HG03175 (cell line): Measurements from ENCODE around the gene HCFC2.
"Not testable (repeated sequence)": the region's sequence is repeated elsewhere in the genome, so short reads cannot be mapped to it uniquely, and the experiment has no call there.

Experiments used
- ATAC-seq: cut with Tn5 transposase; IDR thresholded peaks from one replicate; pipeline ENCODE4 v1.9.1; 2021; ENCODE audit warnings: mild to moderate bottlenecking, moderate library complexity; ENCODE audit not compliant: unreplicated experiment

Gene HCFC2

DNA sequence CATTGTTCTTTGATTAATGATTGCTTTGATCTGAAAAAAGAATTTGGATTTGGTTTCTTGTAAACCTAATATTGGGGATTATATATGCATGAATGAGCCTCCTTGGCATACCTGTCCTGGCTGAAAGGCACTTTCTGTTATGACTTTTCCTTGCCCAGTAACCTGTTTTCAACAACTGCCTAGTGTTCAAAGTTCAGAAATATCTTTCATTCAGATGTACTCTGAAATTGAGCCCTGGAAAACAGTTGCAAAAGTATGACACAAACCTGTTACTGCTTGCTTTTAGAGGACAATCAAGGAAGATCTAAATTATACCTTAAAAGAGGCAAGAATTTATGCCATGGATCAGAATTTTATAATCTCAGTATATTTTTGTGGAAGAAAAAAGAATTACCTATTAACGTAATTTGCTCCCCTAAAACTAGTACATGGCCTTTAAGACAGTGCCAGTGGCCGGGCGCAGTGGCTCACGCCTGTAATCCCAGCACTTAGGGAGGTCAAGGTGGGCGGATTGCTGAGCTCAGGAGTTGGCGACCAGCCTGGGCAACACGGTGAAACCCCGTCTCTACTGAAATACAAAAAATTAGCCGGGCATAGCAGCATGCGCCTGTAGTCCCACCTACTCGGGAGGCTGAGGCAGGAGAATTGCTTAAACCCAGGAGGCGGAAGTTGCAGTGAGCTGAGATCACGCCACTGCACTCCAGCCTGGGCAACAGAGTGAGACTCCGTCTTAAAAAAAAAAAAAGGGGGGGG lies 50.7 kb downstream of the HCFC2 start:
- not testable (repeated sequence) for ATAC-seq

DNA sequence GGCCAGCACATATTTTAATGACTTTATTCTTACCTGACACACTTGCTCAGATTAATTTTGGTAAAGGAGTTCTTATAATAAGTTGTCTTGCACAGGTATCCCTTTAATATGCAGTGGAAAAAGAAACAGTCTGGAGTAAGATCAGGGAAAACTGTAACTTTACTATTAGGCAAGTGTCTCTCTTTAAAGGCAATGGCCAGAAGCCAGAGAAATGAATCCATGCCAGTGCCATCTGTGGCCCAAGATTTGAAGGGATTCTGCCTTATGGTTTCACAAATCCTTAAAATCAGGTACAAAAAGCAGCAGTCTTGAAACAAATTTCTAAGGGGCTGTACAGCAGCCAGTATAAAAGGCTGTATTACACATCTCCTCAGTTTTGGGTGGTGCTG lies 51.2 kb downstream of the HCFC2 start:
- no peak for ATAC-seq

DNA sequence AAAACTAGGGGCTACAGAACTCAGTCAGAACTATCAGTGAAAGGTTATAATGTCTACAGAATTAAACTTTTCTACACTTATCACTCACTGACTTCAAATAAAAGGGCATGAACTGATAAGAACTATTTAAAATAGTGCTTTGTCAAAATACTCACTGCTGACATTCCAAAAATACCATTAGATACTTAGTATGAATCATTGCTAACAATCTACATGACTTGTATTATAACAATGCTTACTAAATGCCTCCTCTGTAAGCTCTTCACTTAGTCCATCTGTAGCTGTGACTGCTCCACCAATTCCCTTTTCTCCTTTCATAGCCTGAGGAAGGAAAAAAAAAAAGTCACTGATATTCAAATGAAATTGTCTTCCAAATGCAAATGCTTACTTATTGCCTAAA lies 56.7 kb downstream of the HCFC2 start:
- no peak for ATAC-seq

DNA sequence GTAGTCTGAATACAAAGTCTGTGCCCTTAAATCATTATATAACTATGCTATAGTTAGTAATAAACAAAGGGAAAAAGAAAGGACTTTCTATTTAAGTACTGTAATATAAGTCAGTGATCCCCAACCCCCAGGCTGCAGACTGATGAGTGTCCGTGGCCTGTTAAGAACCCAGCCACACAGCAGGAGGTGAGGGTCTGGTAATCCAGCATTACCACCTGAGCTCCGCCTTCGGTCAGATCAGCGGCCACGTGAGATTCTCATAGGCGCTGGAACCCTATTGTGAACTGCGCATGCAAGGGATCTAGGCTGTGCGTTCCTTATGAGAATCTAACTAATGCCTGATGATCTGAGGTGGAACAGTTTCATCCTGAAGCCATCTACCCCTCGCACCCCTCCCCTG lies 58.0 kb downstream of the HCFC2 start:
- ATAC-seq, result no peak

DNA sequence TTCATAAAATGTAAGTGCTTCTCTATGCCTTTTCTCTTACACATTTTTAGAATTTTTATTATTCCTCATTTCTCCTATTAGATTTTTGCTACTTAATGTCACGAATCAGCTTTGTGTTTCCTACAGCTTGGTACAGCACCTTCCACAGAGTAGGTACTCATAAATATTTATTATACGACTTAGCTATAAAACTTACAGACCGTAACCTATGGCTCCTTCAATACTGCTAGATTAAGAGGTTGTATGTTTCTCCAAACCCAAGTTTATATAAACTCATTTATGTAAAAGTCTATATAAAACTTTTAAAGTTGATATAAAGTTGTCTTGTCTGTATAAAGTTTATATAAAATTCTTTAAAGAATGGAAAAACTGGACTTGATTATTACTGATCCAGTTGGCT lies 62.2 kb downstream of the HCFC2 start:
- ATAC-seq, result no peak

DNA sequence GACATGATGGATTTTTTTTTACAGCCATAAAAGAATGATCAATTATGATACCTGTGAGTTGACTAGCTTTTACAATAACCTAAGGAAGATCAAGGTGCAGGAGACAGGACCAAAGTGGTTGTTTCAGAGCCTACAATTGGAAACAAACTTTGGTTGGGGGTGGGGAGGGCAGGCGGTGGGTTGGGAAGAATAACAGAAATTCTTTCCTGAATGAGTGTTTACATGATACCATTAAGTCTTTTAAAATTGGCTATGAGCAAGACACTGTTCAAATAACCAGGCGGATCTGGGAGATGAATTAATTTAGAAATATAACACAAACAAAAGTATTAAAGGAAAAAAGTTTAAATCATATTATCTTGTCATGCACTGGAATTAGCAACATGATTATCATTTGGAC lies 66.4 kb downstream of the HCFC2 start:
- no peak for ATAC-seq

DNA sequence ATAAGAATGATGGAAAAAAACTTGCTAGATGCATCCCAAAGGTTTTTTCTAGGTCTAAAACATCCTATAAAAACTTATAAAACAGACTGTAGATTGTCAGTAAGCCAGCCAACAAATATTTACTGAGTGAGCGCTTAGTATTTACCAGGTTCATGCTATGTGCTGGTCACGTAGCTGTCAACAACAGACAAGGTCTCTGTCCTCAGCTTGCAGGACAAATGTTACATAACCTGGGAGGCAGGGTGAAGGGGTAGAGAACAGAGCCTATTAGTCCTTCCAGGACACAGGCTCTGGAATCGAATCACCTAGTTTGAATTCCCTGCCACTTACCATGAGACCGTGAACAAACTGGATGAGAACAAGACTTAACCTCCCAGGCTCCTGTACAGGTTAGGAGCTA lies 67.3 kb downstream of the HCFC2 start:
- no peak for ATAC-seq

DNA sequence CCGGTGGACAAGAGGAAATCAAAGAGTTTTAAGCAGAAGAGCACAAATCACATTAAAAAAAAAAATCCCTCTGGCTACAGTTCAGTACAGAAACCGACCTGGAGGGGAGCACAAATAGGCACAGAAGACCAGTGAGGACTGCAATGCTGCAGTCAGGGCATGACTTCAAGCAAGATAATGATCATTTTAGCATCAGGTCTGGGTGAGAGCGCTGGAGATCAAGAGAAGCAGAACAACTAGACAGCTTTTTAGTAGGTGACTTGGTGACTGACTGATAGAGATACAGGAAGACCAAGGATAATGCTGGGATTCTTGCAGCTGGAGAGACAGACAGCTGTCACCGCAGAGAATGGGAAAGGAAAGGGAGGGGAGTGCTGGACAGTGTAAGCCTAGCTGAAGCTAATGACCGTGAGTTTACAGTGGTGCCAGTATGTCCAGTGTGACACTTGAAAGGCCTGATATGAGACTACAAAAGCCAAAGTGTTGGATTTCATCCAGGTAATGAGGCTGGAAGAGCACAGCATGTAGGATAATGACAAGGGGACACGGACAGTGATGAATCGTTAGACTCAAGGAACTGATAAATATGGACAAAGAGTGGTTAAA lies 68.1 kb downstream of the HCFC2 start:
- ATAC-seq, result no peak

DNA sequence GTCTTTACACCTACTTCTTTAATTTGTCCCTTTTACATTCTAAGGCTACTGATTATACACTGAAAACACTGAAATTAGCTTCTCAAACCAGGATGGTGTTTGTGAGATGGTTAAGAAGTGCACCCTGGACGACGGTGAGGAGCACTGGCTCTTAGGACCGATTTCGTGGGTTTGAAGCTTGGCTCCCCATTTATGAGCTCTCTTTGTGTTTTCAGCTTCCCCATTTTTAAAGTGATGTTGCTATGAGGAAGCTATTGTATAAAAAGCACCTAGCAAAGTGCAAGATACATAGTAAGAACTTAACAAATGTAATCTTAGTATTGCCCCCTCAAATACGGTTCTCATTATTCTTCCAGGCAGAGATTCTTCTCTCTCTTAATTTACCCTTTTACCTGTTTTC lies 69.0 kb downstream of the HCFC2 start:
- no peak for ATAC-seq

DNA sequence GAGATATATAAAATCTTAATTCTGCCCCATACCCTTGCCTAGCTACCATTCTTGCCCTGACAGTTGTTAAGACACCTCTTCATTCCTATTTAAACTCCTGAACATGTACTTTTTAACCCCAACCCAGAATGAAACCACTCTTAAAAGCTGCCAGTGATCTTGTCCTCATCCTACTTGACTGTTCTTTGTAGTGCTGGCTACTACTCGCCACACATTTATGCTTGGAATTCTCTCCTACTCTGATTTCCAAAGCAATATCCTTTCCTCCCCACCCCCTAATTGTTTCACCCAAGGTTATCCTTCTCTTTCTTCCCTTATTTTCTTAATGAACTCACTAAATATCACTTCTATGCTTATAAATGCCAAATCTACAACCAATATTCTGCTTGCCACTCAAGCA lies 69.5 kb downstream of the HCFC2 start:
- no peak for ATAC-seq

DNA sequence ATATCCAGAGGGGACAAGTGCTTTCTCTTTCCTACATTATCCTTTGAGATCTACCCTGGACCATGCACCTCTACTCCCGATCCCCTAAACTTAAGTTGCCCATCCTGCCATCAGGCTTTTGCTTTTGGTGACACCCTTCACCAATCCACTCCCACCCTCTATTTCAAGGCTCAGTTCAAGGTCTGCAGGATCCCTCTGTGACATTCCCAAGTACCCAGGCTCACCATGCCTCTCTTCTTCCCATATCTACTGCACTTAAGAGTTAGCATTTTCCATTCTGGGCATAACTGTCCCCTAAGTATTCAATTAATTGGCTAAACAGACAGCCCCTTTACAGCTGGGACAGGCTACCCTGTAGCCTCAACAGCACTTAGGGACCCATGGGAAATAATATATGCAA lies 70.6 kb downstream of the HCFC2 start:
- ATAC-seq, result no peak

DNA sequence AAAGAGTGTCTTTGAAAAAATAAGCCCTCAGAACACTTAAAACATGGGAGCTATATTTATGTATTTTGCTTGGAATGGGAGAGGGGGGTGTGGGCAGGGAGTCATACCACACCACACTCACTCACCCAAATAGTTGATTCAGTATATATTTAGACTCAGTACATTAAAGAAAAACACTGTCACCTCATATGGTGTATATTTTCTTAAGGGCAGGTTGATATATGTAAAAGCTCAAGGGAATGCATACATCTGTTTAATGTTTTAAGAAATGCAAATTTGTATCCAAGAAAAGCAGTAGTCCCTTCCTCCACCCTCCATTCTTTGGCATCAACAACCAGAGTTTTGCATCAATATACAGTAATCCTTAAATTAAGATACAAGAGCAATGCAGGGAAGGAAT lies 72.2 kb downstream of the HCFC2 start:
- ATAC-seq, result no peak

DNA sequence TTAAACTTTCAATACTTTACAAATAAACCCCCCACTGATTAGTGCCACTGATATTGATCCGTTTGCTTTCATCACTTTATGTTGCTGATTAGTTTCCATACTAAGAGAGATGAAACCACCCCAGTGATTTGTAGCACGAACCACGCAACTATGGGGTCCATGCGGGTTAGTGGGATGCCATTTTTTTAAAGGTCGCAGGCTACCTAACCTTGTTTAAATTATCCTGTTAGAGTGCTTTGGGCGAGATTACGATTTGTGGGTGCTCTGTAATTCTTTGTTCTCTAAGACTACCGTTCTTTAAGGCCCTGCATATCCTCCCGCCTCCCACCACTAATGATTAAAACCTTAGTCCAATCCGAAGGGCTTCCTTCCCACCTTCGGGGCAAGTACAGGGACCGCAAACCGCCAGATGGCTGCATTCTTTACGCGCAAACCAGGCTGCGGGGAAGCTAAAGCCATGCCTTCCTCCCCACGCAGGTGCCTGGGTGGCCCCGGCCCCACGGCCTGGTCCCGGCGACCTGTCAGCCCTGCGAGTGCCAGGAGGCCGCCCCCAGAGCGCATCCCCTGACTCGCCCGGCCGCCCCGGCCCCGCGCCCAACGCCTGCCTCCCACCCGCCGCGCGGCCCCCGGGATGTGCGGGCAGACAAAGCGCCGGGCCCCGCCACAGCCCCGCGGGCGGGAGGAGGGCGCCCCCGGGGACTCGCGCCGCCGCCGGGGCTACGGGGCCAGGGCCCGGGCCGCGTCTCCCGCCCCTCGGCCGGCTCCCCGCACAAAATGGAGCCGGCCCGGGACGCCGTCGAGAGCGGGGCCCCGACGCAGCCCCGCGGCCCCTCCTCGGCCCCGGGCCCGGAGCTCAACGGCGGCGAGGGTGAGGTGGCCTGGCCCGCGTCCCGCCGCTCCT lies 72.9 kb downstream of the HCFC2 start:
- ATAC-seq, result peak; percentile 35

DNA sequence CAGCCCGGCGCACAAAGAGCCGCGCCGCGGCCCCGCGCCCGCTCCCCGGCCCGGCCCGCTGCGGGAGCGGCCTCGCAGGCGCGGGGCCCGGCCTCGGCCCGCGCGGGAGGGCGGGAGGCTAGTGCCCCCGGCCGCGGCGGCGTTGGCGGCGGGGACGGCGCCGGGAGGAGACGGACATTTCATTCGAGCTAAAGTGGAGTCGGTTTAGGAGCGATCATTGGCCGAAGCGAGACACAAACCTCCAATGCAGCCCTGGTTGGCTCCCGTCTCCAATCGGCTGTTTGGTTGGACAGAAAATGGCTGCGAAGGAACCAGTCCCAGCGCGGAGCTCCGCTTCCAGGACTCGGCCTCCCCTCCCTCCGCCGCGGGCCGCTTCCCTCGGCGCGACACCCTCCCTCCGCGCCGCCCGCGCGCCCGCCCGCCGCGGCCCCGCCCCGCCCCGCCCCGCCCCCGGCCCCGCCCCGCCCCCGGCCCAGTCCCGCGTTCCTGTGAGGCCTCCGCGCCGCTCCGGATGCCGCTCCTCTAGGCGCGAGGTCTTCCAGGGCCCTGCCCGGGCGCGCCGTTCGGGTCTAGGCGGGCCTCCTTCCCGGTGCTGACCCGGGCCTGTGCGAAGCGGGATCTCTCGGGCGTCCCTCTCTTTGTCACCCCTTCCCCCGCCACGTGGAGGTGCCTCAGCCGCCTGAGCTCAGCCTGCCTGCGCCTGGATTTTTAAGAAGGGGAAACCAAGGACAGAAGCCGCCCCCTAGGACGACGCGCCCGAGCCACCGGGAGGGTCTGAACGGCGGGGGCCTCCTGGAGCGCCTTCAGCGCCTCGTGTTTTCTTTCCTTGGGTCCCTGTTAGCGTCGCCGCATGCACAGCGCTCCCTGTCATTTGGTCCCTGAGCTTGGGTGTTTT lies 73.8 kb downstream of the HCFC2 start, which contains the start of gene NFYB:
TSS of gene NFYB (minus strand) at position 309 of the 895 bp plus-strand sequence. CDS start 2,757 bp downstream, outside the sequence.
- ATAC-seq, result peak; percentile 93

DNA sequence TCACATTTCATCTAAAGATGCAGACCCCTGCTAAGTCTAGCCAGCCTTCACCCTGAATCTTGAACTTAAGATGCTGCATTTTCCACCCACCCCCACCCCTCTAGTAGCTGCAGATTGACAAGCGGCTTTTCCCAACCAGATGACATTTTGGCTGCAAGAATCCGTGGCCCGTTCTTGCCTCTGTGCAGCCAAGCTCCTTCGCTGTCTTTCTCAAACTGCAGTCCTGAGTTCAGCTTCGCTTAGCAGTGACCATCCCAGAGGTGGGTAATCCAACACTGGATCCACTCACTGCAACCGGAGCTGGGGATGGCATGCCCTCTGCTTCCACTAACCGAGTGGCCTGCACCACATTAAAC lies 74.4 kb downstream of the HCFC2 start:
- no peak for ATAC-seq

DNA sequence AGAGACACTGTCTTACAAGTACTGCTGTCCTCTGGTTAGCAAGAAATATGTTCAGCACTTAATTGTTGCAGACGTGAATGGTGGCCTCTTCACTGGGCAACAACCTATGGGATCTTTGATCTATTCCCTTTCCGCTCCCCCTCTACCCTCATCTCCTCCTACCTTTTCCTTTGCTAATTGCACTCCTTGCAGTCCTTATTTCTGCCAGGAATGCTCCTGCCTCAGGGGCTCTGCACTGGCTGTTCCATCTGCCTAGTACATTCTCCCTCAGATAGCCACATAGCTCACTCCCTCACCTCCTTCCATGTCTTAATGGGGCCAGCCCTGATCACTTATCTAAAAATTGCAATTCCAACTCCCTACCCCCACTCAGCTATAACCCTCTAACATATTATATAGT lies 78.2 kb downstream of the HCFC2 start:
- ATAC-seq, result no peak

DNA sequence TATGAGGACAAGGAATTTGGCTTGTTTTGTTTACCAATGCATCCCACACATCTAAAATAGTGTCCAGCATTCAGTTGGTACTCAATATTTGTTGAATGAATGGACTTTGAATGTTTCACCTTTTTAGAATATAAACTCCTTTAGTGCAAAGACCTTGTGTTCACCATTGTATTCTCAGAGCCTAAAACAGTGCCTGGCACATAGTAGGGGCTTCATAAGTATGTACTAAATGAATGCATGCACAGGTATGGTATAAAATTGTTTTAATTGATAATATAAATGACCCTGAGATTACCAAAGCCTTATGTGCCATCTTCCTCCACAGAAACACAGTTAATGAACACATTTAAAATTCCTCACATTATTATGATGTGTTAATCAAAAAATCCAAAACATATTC lies 78.7 kb downstream of the HCFC2 start:
- ATAC-seq, result no peak

DNA sequence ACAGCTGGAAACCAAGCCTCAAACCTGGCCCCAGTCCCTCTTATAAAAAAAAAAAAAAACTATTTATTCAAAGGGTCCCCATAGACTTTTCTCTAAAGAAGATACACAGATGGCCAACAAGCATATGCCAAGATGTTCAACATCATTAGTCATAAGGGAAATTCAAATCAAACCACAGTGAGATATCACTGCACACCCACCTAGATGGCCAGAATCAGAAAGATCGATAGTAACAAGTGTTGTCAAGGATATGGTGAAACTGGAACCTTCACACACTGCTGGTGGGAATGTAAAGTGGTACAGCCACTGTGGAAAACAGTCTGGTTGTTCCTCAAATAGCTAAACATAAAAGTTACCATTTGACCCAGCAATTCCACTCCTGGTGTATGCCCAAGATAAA lies 79.6 kb downstream of the HCFC2 start:
- no peak for ATAC-seq

DNA sequence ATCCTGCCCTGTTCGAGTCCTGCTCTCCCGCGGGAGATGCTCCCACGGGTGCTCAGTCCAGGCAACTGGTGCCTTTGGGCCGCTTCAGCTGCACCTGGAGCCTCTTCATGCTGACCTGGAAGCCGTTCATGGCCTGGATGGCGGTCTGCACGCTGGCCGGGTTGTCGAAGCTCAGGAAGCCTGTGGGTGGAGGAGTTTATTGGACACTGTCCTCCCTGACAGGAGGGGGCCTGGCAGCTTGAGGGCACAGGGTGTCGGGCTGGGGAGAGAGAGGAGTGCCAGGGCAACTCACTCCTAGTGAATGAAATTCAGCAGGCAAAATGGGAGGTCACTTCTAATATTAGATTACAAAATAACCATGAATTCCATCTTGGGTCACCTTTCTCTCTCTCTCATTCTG lies 83.0 kb downstream of the HCFC2 start:
- no peak for ATAC-seq

DNA sequence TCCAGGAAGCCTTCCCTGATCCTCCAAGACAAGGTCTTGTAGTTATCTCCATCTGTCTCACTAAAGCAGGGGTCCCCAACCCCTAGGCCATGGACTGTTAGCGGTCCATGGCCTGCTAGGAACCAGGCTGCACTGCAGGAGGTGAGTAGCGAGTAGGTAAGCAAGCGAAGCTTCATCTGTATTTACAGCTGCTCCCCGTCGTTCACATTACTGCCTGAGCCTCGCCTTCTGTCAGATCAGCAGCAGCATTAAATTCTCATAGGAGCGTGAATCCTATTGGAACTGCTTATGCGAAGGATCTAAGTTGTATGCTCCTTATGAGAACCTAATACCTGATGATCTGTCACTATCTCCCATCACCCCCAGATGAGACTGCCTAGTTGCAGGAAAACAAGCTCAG lies 86.1 kb downstream of the HCFC2 start:
- no peak for ATAC-seq

DNA sequence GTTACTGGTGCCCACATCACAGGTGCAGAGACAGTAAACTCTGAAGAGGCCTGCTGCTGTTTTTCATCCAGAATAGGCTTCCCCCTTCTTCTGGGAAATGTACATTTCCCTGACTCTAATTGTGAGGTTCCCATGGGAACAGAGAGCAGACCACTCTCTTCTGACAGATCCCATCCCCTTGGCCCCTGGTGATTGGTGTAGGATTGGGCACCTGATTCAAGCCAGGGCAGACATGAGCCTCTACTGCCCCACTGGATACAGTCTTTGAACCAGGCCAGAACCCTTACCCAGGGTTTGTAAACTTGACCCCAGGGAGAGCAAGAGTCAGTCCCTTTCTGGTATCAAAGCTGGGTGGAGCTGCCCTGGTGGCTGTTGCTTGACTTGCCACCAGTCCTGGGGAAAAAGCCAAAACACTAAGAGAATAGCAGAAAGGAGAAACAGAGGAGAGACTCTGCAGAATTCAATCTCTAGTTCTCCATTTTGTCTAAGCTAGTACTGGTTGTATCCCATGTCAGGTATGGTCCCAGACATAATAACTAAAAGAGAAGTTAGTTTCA lies 88.4 kb downstream of the HCFC2 start:
- ATAC-seq, result no peak
